GM12873 (cell line): ENCODE measurements around the gene FSIP1.

Source experiments
- TF ChIP-seq, protein P1 (sequence below): IDR thresholded peaks from 2 replicates; pipeline ENCODE4 v1.5.1; 2012; ENCODE audit warnings: low read depth, mild to moderate bottlenecking, moderate library complexity, low read length, control low read depth; ENCODE audit not compliant: insufficient read depth; ENCODE audit errors: missing control alignments

Gene FSIP1

GRCh38 chr15:39785841-39786240 lies 3.2 kb upstream of the FSIP1 start:
- TF ChIP-seq, protein P1, sequence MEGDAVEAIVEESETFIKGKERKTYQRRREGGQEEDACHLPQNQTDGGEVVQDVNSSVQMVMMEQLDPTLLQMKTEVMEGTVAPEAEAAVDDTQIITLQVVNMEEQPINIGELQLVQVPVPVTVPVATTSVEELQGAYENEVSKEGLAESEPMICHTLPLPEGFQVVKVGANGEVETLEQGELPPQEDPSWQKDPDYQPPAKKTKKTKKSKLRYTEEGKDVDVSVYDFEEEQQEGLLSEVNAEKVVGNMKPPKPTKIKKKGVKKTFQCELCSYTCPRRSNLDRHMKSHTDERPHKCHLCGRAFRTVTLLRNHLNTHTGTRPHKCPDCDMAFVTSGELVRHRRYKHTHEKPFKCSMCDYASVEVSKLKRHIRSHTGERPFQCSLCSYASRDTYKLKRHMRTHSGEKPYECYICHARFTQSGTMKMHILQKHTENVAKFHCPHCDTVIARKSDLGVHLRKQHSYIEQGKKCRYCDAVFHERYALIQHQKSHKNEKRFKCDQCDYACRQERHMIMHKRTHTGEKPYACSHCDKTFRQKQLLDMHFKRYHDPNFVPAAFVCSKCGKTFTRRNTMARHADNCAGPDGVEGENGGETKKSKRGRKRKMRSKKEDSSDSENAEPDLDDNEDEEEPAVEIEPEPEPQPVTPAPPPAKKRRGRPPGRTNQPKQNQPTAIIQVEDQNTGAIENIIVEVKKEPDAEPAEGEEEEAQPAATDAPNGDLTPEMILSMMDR: no peak

DNA sequence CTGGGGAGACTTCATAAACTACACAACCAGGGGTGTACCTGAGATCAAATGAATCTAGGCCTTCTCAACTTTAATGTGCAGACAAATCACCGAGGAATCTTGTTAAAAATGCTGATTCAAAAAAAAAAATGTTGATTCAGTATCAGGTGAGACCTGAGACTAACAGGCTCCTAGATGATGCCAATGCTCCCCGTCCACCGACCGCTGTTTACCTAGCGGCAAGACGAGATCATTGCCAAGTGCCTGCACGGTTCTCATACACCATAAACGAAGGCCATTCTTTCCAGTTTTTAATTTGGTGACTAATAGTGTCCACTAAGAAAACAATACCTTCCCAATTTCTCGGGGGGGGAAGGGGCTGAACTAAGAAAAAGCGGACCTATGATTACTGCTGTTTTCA lies 2.5 kb upstream of the FSIP1 start:
- TF ChIP-seq, protein P1: no peak

DNA sequence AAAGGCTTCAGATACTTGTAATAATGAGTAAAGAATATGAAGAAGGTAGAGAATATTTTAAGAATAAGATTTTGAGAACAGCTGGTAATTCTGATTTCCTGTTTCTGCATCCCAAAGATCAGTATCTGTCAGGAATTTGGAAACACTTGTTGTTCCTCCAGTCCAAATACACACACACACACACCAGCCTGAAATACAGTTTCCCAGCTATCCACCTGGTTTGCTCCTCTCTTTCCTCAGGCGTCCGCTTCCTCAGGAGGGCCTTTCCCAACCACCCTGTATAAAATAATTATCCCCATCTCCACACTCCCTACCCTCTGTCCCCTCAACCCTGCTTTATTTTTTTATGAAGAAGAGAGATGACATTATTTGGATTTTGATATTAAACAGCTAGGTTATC lies 2.0 kb upstream of the FSIP1 start:
- TF ChIP-seq, protein P1: no peak

DNA sequence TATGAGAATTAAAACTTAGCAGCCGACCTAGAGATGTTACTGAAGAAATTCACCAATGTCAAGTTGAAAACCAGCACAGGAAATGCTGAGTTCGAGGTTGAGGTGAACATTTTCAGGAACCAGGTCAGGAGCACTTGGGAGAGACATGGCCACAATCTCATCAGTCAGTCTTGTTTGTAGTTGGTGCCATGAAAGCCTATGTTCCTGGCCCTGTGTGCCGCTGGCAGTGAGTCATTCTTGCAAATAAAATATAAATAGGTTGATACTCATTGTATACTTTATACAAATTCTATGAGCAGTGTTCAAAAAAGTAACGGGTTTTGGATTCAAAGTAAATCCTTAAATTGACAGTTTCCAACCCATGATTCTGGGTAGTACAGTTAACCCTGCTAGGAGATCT lies 1.5 kb upstream of the FSIP1 start:
- TF ChIP-seq, protein P1: no peak

- TF ChIP-seq, protein P1: no peak
These were observed 691 bp upstream of the FSIP1 start for GRCh38 chr15:39783244-39783820.

- TF ChIP-seq, protein P1: no peak
These were observed 706 bp downstream of the FSIP1 start for GRCh38 chr15:39781967-39782302.

GRCh38 chr15:39781147-39781966 lies 1.3 kb downstream of the FSIP1 start:
- TF ChIP-seq, protein P1: no peak
